HepG2 (cell line): ENCODE results near the gene TTLL11. TPM values are rescaled to one million over a fixed set of nuclear protein-coding genes. Genes with fewer than 3 reads are reported as not detected.

Experiments
- ATAC-seq: fragments of 200-7000 bp; cut with Tn5 transposase; 3 replicates; pipeline ENCODE4 v1.9.1; 2020; ENCODE audit warnings: mild to moderate bottlenecking, moderate library complexity
- BruUV-seq: library from RNA; stranded (reverse); fragments of 400-500 nt; replicated peaks from 2 replicates; lab custom pipeline; 2021; lab: Mats Ljungman, UMichigan
- CTCF ChIA-PET: fragments of 300-600 bp; formaldehyde crosslinking; extraction: SDS; loops from one replicate; lab custom pipeline; 2021; ENCODE audit warnings: low total read pairs, inconsistent platforms, low intra/inter-chr PET ratio; lab: Yijun Ruan, JAX
- POLR2A ChIA-PET: fragments of 350-600 bp; sonication (Branson Sonifier 250); formaldehyde crosslinking; loops from one replicate; lab custom pipeline; 2020; ENCODE audit warnings: antibody characterized with exemption, inconsistent platforms; lab: Yijun Ruan, JAX
- DNase-seq: peaks from one replicate; pipeline ENCODE4 v3.0.0-alpha.2; 2015; ENCODE audit warnings: low spot score
- FAIRE-seq: peaks from 3 replicates; lab custom pipeline; 2011; peaks lifted over from hg19 to GRCh38; lab: Jason Lieb, UNC
- H2AFZ ChIP-seq: one replicate; pipeline ENCODE4 v1.6.1; 2011; ENCODE audit warnings: low read length, inconsistent platforms
- H3K27ac ChIP-seq: fragments of 300-600 bp; 3 replicates; pipeline ENCODE4 v1.8.0; 2011; ENCODE audit warnings: mixed run types, mild to moderate bottlenecking, mixed read lengths, low read length, inconsistent platforms; ENCODE audit not compliant: insufficient read depth; ENCODE audit errors: extremely low read length
- H3K27me3 ChIP-seq, 2 experiments: fragments of 200-600 bp in 1 of 2; 2 replicates in 1 of 2; 3 replicates in 1 of 2; pipeline versions ENCODE4 v1.6.0 to v1.8.0; 2011; ENCODE audit warnings: low read length in 2 of 2, mild to moderate bottlenecking in 2 of 2, moderate library complexity in 2 of 2, inconsistent platforms in 1 of 2; ENCODE audit not compliant: insufficient read depth in 2 of 2, control insufficient read depth in 1 of 2
- H3K36me3 ChIP-seq, 2 experiments: fragments of 200-600 bp in 1 of 2; replicated peaks in 1 of 2; 2 replicates in 1 of 2; 3 replicates in 1 of 2; pipeline versions ENCODE4 v1.5.1 to v1.8.0; 2011; ENCODE audit warnings: low read length in 2 of 2, inconsistent platforms in 1 of 2; ENCODE audit not compliant: insufficient read depth in 2 of 2, control insufficient read depth in 1 of 2
- H3K4me1 ChIP-seq: 2 replicates; pipeline ENCODE4 v1.5.1; 2012; ENCODE audit warnings: low read length, inconsistent platforms; ENCODE audit not compliant: insufficient read depth
- H3K4me2 ChIP-seq: 2 replicates; pipeline ENCODE4 v1.6.0; 2011; ENCODE audit warnings: low read depth, low read length, inconsistent platforms
- H3K4me3 ChIP-seq, 3 experiments: fragments of 200-600 bp in 1 of 3; sonication (generic), shearing (Covaris generic) in 1 of 3; replicated peaks in 1 of 3; 2 replicates each; pipeline ENCODE4 v1.5.1; 2011 to 2016; ENCODE audit warnings: low read length in 3 of 3, inconsistent platforms in 2 of 3, low read depth in 2 of 3, mild to moderate bottlenecking in 2 of 3, control low read depth in 1 of 3, mixed read lengths in 1 of 3; ENCODE audit not compliant: insufficient read depth in 1 of 3
- H3K79me2 ChIP-seq: one replicate; pipeline ENCODE4 v1.6.1; 2011; ENCODE audit warnings: low read length, inconsistent platforms; ENCODE audit not compliant: insufficient read depth
- H3K9ac ChIP-seq: 2 replicates; pipeline ENCODE4 v1.6.0; 2011; ENCODE audit warnings: mild to moderate bottlenecking, low read depth, low read length, inconsistent platforms; ENCODE audit not compliant: insufficient read depth
- H3K9me3 ChIP-seq: 2 replicates; pipeline ENCODE4 v1.5.1; 2012; ENCODE audit warnings: mild to moderate bottlenecking, low read length
- H4K20me1 ChIP-seq: 2 replicates; pipeline ENCODE4 v1.6.0; 2011; ENCODE audit warnings: inconsistent platforms, mild to moderate bottlenecking, low read length, moderate library complexity; ENCODE audit not compliant: insufficient read depth
- CSRNP1 ChIP-seq: sonication (generic); formaldehyde crosslinking; IDR thresholded peaks from 2 replicates; pipeline ENCODE4 v1.8.1; 2023; ENCODE audit warnings: mild to moderate bottlenecking, missing genetic modification reagents
- GZF1 ChIP-seq: sonication (generic); formaldehyde crosslinking; IDR thresholded peaks from 2 replicates; pipeline ENCODE4 v1.5.1; 2020; ENCODE audit warnings: mild to moderate bottlenecking, missing genetic modification reagents
- NR1H2 ChIP-seq: sonication (generic); formaldehyde crosslinking; IDR thresholded peaks from 2 replicates; pipeline ENCODE4 v1.8.1; 2022; ENCODE audit warnings: low read depth, missing genetic modification reagents, borderline replicate concordance
- PHF20 ChIP-seq: sonication (generic); formaldehyde crosslinking; IDR thresholded peaks from 2 replicates; pipeline ENCODE4 v1.5.0; 2020; ENCODE audit warnings: mild to moderate bottlenecking, missing genetic modification reagents
- ZNF329 ChIP-seq: sonication (generic); formaldehyde crosslinking; IDR thresholded peaks from 2 replicates; pipeline ENCODE4 v1.9.0; 2021; ENCODE audit warnings: low read depth, mild to moderate bottlenecking, missing genetic modification reagents
- ZNF576 ChIP-seq: sonication (generic); formaldehyde crosslinking; IDR thresholded peaks from 2 replicates; pipeline ENCODE4 v1.4.0; 2020; ENCODE audit warnings: mild to moderate bottlenecking, missing genetic modification reagents
- ZNF619 ChIP-seq: sonication (generic); formaldehyde crosslinking; IDR thresholded peaks from 2 replicates; pipeline ENCODE4 v1.4.0; 2020; ENCODE audit warnings: mild to moderate bottlenecking, missing genetic modification reagents
- ZNF878 ChIP-seq: sonication (generic); formaldehyde crosslinking; IDR thresholded peaks from 2 replicates; pipeline ENCODE4 v1.8.1; 2023; ENCODE audit warnings: mild to moderate bottlenecking, missing genetic modification reagents, moderate library complexity
- WGBS: methylation state at CpG from one replicate; pipeline ENCODE4 v1.1.6; 2017; ENCODE audit warnings: low lambda C conversion rate; 5-methylcytosine and 5-hydroxymethylcytosine counted together
- in situ Hi-C: cut with HindIII; loops from 2 replicates; pipeline ENCODE4 v1.10.0; 2017; ENCODE audit warnings: low pct_unique_long_range_greater_than_20kb; ENCODE audit not compliant: extremely low pct_ligation_motif_present
- intact Hi-C: fragments of 100-400 bp; cut with micrococcal nuclease; formaldehyde crosslinking; loops from one replicate; pipeline ENCODE4 v1.10.0; 2022; ENCODE audit not compliant: unreplicated experiment
- polyA plus RNA-seq, 8 experiments: library from polyadenylated mRNA; depleted of rRNA in 3 of 8; stranded (reverse) in 7 of 8; unstranded in 1 of 8; fragments of >200 nt; fragmentation: Illumina TruSeq in 4 of 8; extraction: Trizol in 4 of 8; gene quantifications; 2 replicates each; pipeline versions ENCODE4 v1.2.1 to v1.2.3, GENCODE V29; 2011 to 2016; ENCODE audit warnings: low read depth in 4 of 8, missing spikeins in 1 of 8, mixed read lengths in 1 of 8; ENCODE audit not compliant: insufficient read depth in 1 of 8
- total RNA-seq, 5 experiments: library from RNA; depleted of rRNA; stranded (reverse); fragments of >200 nt; fragmentation: Illumina TruSeq; extraction: Trizol; gene quantifications; 2 replicates each; pipeline ENCODE4 v1.2.3, GENCODE V29; 2016; ENCODE audit warnings: low read depth in 1 of 5
- TF ChIP-seq, protein P1 (sequence below): sonication (generic); formaldehyde crosslinking; IDR thresholded peaks from 2 replicates; pipeline ENCODE4 v1.8.1; 2023; ENCODE audit warnings: mild to moderate bottlenecking, missing genetic modification reagents

The TTLL11 gene
- total and polyA plus RNA-seq, 2 of the 13 experiments (the other 11 are each of a cell fraction or from before 2014, with no cell fraction given), result 4.5 to 5.2 TPM

GRCh38 chr9:121815546-121816448 is 277.3 kb downstream of the TTLL11 start (continued):
- no peak for TF ChIP-seq PHF20 (CRISPR knock-in tag)
- no peak for TF ChIP-seq ZNF878 (CRISPR knock-in tag)
- no peak for TF ChIP-seq ZNF619 (CRISPR knock-in tag)
- TF ChIP-seq, all 625 proteins: peak for 0

- FAIRE-seq (no peak), DNase-seq (no peak), ATAC-seq (no peak)
- Histone ChIP-seq H3K4me2 (no peak overlapping the region), H3K9ac (no peak overlapping the region), H3K27ac (no peak overlapping the region), H3K4me3 (no peak overlapping the region), H4K20me1 (no peaks in the 10 kb centered on the region), H3K79me2 (no peaks in the 10 kb centered on the region), H3K4me1 (peaks cover 10% of the 10 kb centered on the region; the same call in 1 of the 2 replicates), H2AFZ (no peak overlapping the region), H3K27me3 (peaks cover 1 to 75% of the 10 kb centered on the region in 2 experiments; a peak in 4 of 5 replicates), H3K36me3 (no peaks in the 10 kb centered on the region), H3K9me3 (no peaks in the 10 kb centered on the region)
- POLR2A ChIA-PET, result no interaction called here
- CTCF ChIA-PET, result no interaction called here
- no peak for TF ChIP-seq GZF1 (CRISPR knock-in tag)
- TF ChIP-seq ZNF576 (CRISPR knock-in tag), result no peak
- TF ChIP-seq, protein P1, sequence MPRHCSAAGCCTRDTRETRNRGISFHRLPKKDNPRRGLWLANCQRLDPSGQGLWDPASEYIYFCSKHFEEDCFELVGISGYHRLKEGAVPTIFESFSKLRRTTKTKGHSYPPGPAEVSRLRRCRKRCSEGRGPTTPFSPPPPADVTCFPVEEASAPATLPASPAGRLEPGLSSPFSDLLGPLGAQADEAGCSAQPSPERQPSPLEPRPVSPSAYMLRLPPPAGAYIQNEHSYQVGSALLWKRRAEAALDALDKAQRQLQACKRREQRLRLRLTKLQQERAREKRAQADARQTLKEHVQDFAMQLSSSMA (CRISPR knock-in tag), result no peak
- no peak for TF ChIP-seq NR1H2
- no peak for TF ChIP-seq CSRNP1 (CRISPR knock-in tag)
- no peak for TF ChIP-seq ZNF329
- in situ Hi-C loops, result no loop called here
- BruUV-seq, result no TSS peak
- intact Hi-C loops, result no loop called here
- 6% methylated on average over 3 of the region's 6 CpGs for WGBS
These were observed 278.0 kb downstream of the TTLL11 start for GRCh38 chr9:121815084-121815483.
